HCT116 (cell line): ENCODE data around the gene MYADM. TPM values are rescaled to one million over a fixed set of nuclear protein-coding genes. Genes with fewer than 3 reads are reported as not detected.

Experiments used
- ATAC-seq: fragments of 200-7000 bp; cut with Tn5 transposase; 2 replicates; pipeline ENCODE4 v1.9.1; 2020; ENCODE audit warnings: mild to moderate bottlenecking, moderate library complexity
- BruUV-seq: library from RNA; stranded (reverse); fragments of 400-500 nt; replicated peaks from 2 replicates; lab custom pipeline; 2021; lab: Mats Ljungman, UMichigan
- CTCF ChIA-PET: fragments of 300-600 bp; sonication (Branson Sonifier 250); formaldehyde crosslinking; loops from one replicate; lab custom pipeline; 2021; ENCODE audit warnings: antibody characterized with exemption; lab: Charles Lee
- POLR2A ChIA-PET: fragments of 300-600, 350-600 bp; sonication (Branson Sonifier 250); formaldehyde crosslinking; loops from one replicate; lab custom pipeline; 2021; ENCODE audit warnings: antibody characterized with exemption; lab: Charles Lee
- RAD21 ChIA-PET, 2 experiments: fragments of 300-600 bp; sonication (Branson Sonifier 250); formaldehyde crosslinking; loops; one replicate each; lab custom pipeline; 2023; ENCODE audit warnings: low total read pairs in 2 of 2; ENCODE audit not compliant: uncharacterized antibody in 2 of 2, unreplicated experiment in 2 of 2, low non-redundant PET in 1 of 2; lab: Charles Lee
- DNase-seq: peaks from one replicate; pipeline ENCODE4 v3.0.0-alpha.2; 2010; ENCODE audit warnings: low read depth, low spot score
- H2AFZ ChIP-seq: fragments of 200-600 bp; shearing (Covaris generic), sonication (generic); 2 replicates; pipeline ENCODE4 v1.6.1; 2017; ENCODE audit warnings: low read depth, mixed run types, mixed read lengths, antibody characterized with exemption, low read length; ENCODE audit not compliant: poor library complexity, severe bottlenecking
- H3K27ac ChIP-seq: 2 replicates; pipeline ENCODE4 v1.5.1; 2012; ENCODE audit warnings: low read depth, low read length
- H3K27me3 ChIP-seq: fragments of 200-600 bp; sonication (generic); 2 replicates; pipeline ENCODE4 v1.6.1; 2016; ENCODE audit warnings: mixed run types, low read length, mixed read lengths; ENCODE audit not compliant: insufficient read depth
- H3K36me3 ChIP-seq, 2 experiments: fragments of 200-500 bp in 1 of 2; fragments of 200-600 bp in 1 of 2; sonication (Bioruptor generic) in 1 of 2; sonication (generic) in 1 of 2; 2 replicates each; pipeline versions ENCODE4 v1.5.1 to v1.6.1; 2014 to 2016; ENCODE audit warnings: low read length in 2 of 2, inconsistent platforms in 1 of 2, mixed read lengths in 1 of 2, mixed run types in 1 of 2; ENCODE audit not compliant: insufficient read depth in 2 of 2, control insufficient read depth in 1 of 2
- H3K4me1 ChIP-seq, 2 experiments: fragments of 200-600 bp in 1 of 2; sonication (generic) in 1 of 2; 2 replicates each; pipeline versions ENCODE4 v1.5.1 to v1.6.1; 2012 to 2017; ENCODE audit warnings: low read length in 2 of 2, inconsistent platforms in 1 of 2, mild to moderate bottlenecking in 1 of 2, mixed read lengths in 1 of 2, mixed run types in 1 of 2, moderate library complexity in 1 of 2; ENCODE audit not compliant: insufficient read depth in 2 of 2, control insufficient read depth in 1 of 2
- H3K4me2 ChIP-seq: fragments of 200-600 bp; sonication (generic); 2 replicates; pipeline ENCODE4 v1.6.1; 2017; ENCODE audit warnings: mixed run types, low read length, mixed read lengths
- H3K4me3 ChIP-seq, 2 experiments: fragments of 200-600 bp in 1 of 2; sonication (generic) in 1 of 2; replicated peaks in 1 of 2; 2 replicates each; pipeline ENCODE4 v1.5.1; 2011 to 2016; ENCODE audit warnings: low read length in 2 of 2, control low read depth in 1 of 2, low read depth in 1 of 2, mild to moderate bottlenecking in 1 of 2, mixed read lengths in 1 of 2, mixed run types in 1 of 2
- H3K79me2 ChIP-seq: fragments of 200-600 bp; sonication (generic); 2 replicates; pipeline ENCODE4 v1.6.1; 2017; ENCODE audit warnings: mild to moderate bottlenecking, mixed run types, low read length, moderate library complexity, mixed read lengths; ENCODE audit not compliant: insufficient read depth
- H3K9ac ChIP-seq: fragments of 200-600 bp; sonication (generic); 2 replicates; pipeline ENCODE4 v1.6.1; 2016; ENCODE audit warnings: low read length, mixed read lengths
- H3K9me2 ChIP-seq: fragments of 200-600 bp; sonication (generic), shearing (Covaris generic); 2 replicates; pipeline ENCODE4 v1.6.1; 2017; ENCODE audit warnings: mixed run types, mild to moderate bottlenecking, moderate library complexity; ENCODE audit not compliant: insufficient read depth
- H3K9me3 ChIP-seq, 2 experiments: fragments of 200-500 bp in 1 of 2; fragments of 200-600 bp in 1 of 2; sonication (Bioruptor generic) in 1 of 2; sonication (generic) in 1 of 2; 2 replicates each; pipeline ENCODE4 v1.6.1; 2014 to 2017; ENCODE audit warnings: low read length in 2 of 2, mixed read lengths in 2 of 2, inconsistent platforms in 1 of 2, low read depth in 1 of 2, mild to moderate bottlenecking in 1 of 2, mixed run types in 1 of 2, moderate library complexity in 1 of 2; ENCODE audit not compliant: control insufficient read depth in 1 of 2, insufficient read depth in 1 of 2
- H4K20me1 ChIP-seq: fragments of 200-600 bp; sonication (generic), shearing (Covaris generic); 2 replicates; pipeline ENCODE4 v1.6.1; 2017; ENCODE audit warnings: mixed run types, mild to moderate bottlenecking, moderate library complexity; ENCODE audit not compliant: insufficient read depth
- CBX3 ChIP-seq: IDR thresholded peaks from 2 replicates; pipeline ENCODE4 v1.6.1; 2012; ENCODE audit warnings: low read depth
- CEBPB ChIP-seq: IDR thresholded peaks from 2 replicates; pipeline ENCODE4 v1.6.1; 2012; ENCODE audit warnings: low read depth
- EGR1 ChIP-seq: IDR thresholded peaks from 2 replicates; pipeline ENCODE4 v1.6.1; 2012; ENCODE audit warnings: low read depth
- ELF1 ChIP-seq: IDR thresholded peaks from 2 replicates; pipeline ENCODE4 v1.6.1; 2012; ENCODE audit warnings: low read depth, borderline replicate concordance
- EZH2 ChIP-seq: fragments of 200-600 bp; sonication (generic); IDR thresholded peaks from 2 replicates; pipeline ENCODE4 v1.6.1; 2017; ENCODE audit warnings: antibody characterized with exemption, mixed run types
- FOSL1 ChIP-seq: IDR thresholded peaks from 2 replicates; pipeline ENCODE4 v1.6.1; 2012; ENCODE audit warnings: low read depth
- JUND ChIP-seq: IDR thresholded peaks from 2 replicates; pipeline ENCODE4 v1.6.1; 2012
- RAD21 ChIP-seq: IDR thresholded peaks from 2 replicates; pipeline ENCODE4 v1.6.1; 2012; ENCODE audit warnings: low read depth, mild to moderate bottlenecking
- SIN3A ChIP-seq: IDR thresholded peaks from 2 replicates; pipeline ENCODE4 v1.6.1; 2012; ENCODE audit warnings: low read depth
- SP1 ChIP-seq: IDR thresholded peaks from 2 replicates; pipeline ENCODE4 v1.6.1; 2012; ENCODE audit warnings: low read depth
- SRF ChIP-seq: IDR thresholded peaks from 2 replicates; pipeline ENCODE4 v1.6.1; 2012; ENCODE audit warnings: low read depth
- ZFX ChIP-seq: fragments of 450-650 bp; IDR thresholded peaks from 2 replicates; pipeline ENCODE4 v1.6.1; 2017
- intact Hi-C: fragments of 100-400 bp; cut with micrococcal nuclease; formaldehyde crosslinking; loops from 2 replicates; pipeline ENCODE4 v1.10.0; 2022
- total RNA-seq: library from RNA; stranded (reverse); gene quantifications from one replicate; pipeline ENCODE4 v1.2.1, GENCODE V29; 2021; ENCODE audit not compliant: unreplicated experiment
- TF ChIP-seq, protein P1 (sequence below): IDR thresholded peaks from 2 replicates; pipeline ENCODE4 v1.6.1; 2012
- TF ChIP-seq, protein P2 (sequence below): IDR thresholded peaks from 2 replicates; pipeline ENCODE4 v1.6.1; 2012
- TF ChIP-seq, protein P3 (sequence below), 3 experiments: fragments of 200-600 bp in 1 of 3; sonication (generic) in 1 of 3; IDR thresholded peaks in 2 of 3; conservative IDR thresholded peaks in 1 of 3; 2 replicates each; pipeline ENCODE4 v1.5.1; 2012 to 2017; ENCODE audit warnings: low read depth in 2 of 3, low read length in 2 of 3, antibody characterized with exemption in 1 of 3, borderline replicate concordance in 1 of 3, control low read depth in 1 of 3, mild to moderate bottlenecking in 1 of 3, mixed read lengths in 1 of 3, mixed run types in 1 of 3, moderate library complexity in 1 of 3; ENCODE audit not compliant: insufficient read depth in 1 of 3
- TF ChIP-seq, protein P4 (sequence below): IDR thresholded peaks from 2 replicates; pipeline ENCODE4 v1.6.1; 2011; ENCODE audit warnings: mild to moderate bottlenecking, low read length, moderate library complexity; ENCODE audit not compliant: insufficient replicate concordance; ENCODE audit errors: extremely low read depth

The MYADM gene
- total RNA-seq, 1 experiment from 2014 or later, result 79.6 TPM

DNA sequence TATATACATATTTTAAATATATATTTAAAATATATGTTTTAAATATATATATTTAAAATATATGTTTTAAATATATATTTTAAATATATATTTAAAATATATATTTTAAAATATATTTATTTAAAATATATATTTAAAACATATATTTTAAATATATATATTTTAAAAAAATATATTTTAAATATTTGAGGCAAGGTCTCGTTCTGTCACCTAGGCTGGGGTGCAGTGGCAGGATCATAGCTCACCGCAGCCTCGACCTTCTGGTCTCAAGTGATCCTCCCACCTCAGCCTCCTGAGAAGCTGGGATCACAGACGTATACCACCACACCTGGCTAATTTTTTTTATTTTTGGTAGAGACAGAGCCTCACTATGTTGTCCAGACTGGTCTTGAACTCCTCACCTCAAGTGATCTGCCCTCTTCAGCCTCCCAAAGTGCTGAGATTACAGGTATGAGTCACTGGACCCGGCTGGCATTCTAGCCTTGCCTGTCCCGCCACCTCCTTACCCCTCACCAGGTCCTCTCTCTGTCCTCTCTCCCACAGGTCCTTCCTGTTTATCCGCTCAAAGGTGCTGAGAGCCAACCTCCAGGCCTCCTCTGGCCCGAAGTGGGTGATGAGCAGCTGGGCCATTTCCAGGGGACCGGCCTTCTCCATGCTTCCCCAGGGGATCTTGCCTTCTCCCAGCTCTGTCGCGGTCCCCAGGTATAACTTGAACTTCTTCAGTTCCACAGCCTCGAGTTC lies 44.1 kb upstream of the MYADM start:
- H3K36me3 ChIP-seq, result no peaks in the 10 kb centered on the region
- peak overlapping the region; percentile 15; the same call in 1 of the 2 replicates for H3K4me2 ChIP-seq
- no peaks in the 10 kb centered on the region for H3K27me3 ChIP-seq
- H3K9ac ChIP-seq, result no peak overlapping the region
- intact Hi-C loops, result no loop called here
- H3K79me2 ChIP-seq, result no peaks in the 10 kb centered on the region
- H3K4me1 ChIP-seq, result peaks cover 8 to 12% of the 10 kb centered on the region in 2 experiments; a peak in 3 of 4 replicates
- ChIA-PET CTCF (no interaction called here), RAD21 (no interaction called here), POLR2A (no interaction called here)
- ATAC-seq, result peak; percentile 49
- DNase-seq, result no peak
- no peaks in the 10 kb centered on the region for H3K9me3 ChIP-seq
- no peak overlapping the region for H2AFZ ChIP-seq
- no peaks in the 10 kb centered on the region for H3K9me2 ChIP-seq
- no peak overlapping the region for H3K27ac ChIP-seq
- TF ChIP-seq CEBPB, result no peak
- TF ChIP-seq, protein P1, sequence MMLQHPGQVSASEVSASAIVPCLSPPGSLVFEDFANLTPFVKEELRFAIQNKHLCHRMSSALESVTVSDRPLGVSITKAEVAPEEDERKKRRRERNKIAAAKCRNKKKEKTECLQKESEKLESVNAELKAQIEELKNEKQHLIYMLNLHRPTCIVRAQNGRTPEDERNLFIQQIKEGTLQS, result no peak
- no peak for TF ChIP-seq SIN3A
- H4K20me1 ChIP-seq, result no peaks in the 10 kb centered on the region
- H3K4me3 ChIP-seq, result no peak overlapping the region
- BruUV-seq, result no TSS peak

DNA sequence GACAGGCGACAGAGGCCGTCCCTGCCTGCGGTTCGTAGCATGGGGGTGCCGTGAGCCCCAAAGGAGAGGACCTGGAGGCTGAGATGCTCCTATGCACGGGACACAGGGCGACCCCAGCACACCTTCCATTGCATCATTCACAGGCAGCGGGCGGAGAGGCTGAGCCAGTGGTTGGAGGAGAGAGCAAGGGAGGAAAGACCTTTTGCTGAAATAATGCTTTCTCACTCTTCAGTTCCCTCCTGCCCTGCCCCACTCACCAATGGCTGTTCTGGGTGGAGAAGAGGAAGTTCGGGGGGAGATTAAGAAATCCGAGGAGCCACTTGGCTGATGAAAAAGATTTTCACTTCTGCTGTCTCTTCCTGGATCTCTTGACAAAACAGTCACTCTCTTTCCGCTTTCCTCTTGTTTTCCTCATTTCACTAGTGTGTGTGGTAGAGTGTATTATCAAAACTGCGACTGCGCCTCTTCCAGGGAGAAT lies 43.5 kb upstream of the MYADM start, which contains the start of gene NLRP12:
Gene NLRP12, minus strand, starts transcription at position 181 of the 478 bp plus-strand sequence. Its CDS starts 140 bp downstream, at position 41.
- Histone ChIP-seq H3K4me3 (no peak within 1 kb of the TSS), H2AFZ (no peak within 1 kb of the TSS), H4K20me1 (no peaks in the 10 kb centered on the region), H3K4me1 (peaks cover 8 to 12% of the 10 kb centered on the region in 2 experiments; a peak in 3 of 4 replicates), H3K27me3 (no peaks in the 10 kb centered on the region), H3K9ac (no peak within 1 kb of the TSS), H3K36me3 (no peaks in the 10 kb centered on the region), H3K9me2 (no peaks in the 10 kb centered on the region), H3K27ac (no peak within 1 kb of the TSS), H3K9me3 (no peaks in the 10 kb centered on the region), H3K4me2 (peak within 1 kb of the TSS; percentile 15; the same call in 1 of the 2 replicates), H3K79me2 (no peaks in the 10 kb centered on the region)
- ChIA-PET POLR2A (no interaction called here), RAD21 (no interaction called here), CTCF (no interaction called here)
- intact Hi-C loops, result no loop called here
- DNase-seq (no peak), ATAC-seq (peak; percentile 40; the same call in 1 of the 2 replicates)
- BruUV-seq, result no TSS peak
- TF ChIP-seq JUND, result no peak
- no peak for TF ChIP-seq CBX3
- no peak for TF ChIP-seq SP1
- no peak for TF ChIP-seq EZH2
- TF ChIP-seq FOSL1, result no peak
- TF ChIP-seq, protein P2, sequence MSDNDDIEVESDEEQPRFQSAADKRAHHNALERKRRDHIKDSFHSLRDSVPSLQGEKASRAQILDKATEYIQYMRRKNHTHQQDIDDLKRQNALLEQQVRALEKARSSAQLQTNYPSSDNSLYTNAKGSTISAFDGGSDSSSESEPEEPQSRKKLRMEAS, result no peak
- no peak for TF ChIP-seq EGR1
- TF ChIP-seq ZFX, result no peak
- TF ChIP-seq SRF, result no peak
- no peak for TF ChIP-seq ELF1
- TF ChIP-seq RAD21, result no peak
- TF ChIP-seq, protein P3, sequence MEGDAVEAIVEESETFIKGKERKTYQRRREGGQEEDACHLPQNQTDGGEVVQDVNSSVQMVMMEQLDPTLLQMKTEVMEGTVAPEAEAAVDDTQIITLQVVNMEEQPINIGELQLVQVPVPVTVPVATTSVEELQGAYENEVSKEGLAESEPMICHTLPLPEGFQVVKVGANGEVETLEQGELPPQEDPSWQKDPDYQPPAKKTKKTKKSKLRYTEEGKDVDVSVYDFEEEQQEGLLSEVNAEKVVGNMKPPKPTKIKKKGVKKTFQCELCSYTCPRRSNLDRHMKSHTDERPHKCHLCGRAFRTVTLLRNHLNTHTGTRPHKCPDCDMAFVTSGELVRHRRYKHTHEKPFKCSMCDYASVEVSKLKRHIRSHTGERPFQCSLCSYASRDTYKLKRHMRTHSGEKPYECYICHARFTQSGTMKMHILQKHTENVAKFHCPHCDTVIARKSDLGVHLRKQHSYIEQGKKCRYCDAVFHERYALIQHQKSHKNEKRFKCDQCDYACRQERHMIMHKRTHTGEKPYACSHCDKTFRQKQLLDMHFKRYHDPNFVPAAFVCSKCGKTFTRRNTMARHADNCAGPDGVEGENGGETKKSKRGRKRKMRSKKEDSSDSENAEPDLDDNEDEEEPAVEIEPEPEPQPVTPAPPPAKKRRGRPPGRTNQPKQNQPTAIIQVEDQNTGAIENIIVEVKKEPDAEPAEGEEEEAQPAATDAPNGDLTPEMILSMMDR (IDR thresholded peaks at IDR 0.05 in 2 of 3, conservative IDR thresholded peaks at IDR 0.05 in 1 of 3; ENCODE audit: borderline replicate concordance in 1 of 3, insufficient read depth in 1 of 3, low read depth in 2 of 3, low read length in 2 of 3), result no peak
- TF ChIP-seq, protein P4, sequence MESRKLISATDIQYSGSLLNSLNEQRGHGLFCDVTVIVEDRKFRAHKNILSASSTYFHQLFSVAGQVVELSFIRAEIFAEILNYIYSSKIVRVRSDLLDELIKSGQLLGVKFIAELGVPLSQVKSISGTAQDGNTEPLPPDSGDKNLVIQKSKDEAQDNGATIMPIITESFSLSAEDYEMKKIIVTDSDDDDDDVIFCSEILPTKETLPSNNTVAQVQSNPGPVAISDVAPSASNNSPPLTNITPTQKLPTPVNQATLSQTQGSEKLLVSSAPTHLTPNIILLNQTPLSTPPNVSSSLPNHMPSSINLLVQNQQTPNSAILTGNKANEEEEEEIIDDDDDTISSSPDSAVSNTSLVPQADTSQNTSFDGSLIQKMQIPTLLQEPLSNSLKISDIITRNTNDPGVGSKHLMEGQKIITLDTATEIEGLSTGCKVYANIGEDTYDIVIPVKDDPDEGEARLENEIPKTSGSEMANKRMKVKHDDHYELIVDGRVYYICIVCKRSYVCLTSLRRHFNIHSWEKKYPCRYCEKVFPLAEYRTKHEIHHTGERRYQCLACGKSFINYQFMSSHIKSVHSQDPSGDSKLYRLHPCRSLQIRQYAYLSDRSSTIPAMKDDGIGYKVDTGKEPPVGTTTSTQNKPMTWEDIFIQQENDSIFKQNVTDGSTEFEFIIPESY, result no peak
